ENCODE data around the gene MRAP2.

The MRAP2 gene, protein sequence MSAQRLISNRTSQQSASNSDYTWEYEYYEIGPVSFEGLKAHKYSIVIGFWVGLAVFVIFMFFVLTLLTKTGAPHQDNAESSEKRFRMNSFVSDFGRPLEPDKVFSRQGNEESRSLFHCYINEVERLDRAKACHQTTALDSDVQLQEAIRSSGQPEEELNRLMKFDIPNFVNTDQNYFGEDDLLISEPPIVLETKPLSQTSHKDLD

DNA sequence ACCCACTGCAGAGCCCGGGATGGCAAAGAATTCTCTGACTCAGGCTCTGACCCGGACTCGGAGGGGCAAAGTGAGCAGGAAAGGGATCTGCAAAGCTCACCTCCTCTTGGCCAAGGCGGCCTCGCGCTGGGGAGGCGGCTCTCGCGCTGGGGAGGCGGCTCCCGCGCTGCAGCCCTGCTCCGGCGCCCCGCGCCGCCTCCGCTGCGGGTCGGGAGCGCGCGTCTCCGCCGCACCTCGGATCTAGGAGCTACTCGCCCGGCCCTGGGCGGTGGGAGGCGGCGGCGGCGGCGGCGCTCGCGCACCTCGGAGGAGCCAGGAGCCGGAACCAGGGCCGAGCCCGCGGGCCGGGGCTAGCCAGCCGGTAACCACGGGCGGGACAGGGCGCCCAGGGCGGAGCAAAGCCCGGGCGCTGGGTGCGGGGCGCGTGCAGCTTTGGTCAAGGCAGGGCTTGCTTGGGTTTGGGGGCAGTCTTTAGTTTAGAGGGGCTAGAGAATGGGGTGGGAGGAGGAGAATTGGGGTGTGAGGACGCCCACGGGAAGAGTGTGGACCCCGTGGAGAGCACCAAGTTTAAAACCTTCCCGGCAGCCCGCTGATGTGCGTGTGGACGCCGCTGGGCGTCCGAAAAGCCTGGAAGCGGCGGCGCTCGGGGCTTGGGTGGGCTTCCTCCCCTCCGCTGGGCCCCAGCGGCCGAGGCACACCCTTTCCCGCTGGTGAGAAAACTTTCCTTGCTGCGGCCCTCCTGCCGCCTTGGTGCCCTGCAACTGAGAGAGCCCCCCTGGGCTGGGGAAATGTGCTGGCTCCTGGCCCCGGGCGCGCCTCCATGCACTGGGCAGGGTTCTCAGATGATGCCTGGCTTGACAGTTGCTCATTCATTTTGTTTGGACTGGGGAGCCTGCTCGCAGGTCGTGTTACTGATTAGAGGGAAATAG, at the start of gene MRAP2:
Gene MRAP2 (plus strand): TSS at position 250 of the 929 bp plus-strand sequence. CDS start 21,547 bp downstream, outside the sequence.
- DNase-seq (ENCODE audit: low spot score) = peak; percentile 7

DNA sequence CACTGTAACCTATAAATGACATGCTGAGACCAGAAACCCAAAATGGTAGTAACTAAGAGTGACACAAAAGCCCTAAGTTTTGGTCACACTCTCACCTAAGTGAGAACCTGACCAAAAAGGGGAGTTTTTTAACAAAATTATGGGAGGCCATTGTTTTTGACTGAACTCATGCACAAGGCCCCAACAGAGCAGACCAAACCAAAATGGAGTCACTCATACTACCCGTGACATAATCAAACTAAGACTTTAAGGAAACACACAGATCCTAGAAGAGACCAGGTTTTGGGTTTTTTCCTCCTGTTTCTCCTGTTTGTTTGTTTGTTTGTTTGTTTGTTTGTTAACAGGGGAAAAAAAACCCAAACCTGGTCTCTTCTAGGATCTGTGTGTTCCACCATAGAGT, 49.2 kb upstream of the MRAP2 start:
- no peak for DNase-seq (ENCODE audit: low spot score)

DNA sequence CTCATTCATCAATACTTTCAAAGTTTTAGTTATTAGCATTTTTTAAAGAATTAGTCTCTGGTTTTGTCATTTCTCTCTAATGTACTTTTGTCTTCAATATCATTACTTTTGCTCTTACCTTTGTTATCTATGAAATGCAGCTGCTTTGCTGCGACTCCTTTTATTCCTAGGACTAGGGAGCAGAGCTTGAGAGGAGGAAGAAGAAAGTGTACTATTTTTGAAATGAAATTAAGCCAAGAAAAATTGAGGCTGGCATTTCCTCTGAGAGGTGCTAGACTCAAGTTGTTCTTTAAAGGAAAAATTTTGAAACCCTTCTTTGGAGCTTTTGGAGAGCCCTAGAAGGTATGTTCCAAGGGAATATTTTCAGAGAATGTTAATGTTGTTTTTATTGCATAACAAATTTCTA, 48.3 kb upstream of the MRAP2 start:
- no peak for DNase-seq (ENCODE audit: low spot score)

DNA sequence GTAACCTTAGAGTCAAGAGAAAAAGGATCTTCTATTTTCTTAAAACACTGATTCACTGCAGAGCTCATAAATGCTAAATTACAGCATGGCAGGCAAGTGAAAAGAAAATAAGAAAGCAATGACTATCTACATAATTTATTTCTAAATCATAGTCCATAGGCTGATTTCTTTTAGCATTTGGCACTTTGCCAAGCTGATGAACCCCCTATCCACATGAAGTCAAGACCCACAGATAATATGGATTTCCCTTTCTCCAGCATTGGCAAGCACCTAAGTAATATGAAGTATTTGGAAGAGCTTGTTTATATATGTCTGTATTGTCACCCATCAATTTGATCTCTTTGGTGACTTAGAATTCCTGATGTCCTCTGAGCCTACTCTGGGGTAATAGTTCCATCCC, 47.9 kb upstream of the MRAP2 start:
- no peak for DNase-seq (ENCODE audit: low spot score)

DNA sequence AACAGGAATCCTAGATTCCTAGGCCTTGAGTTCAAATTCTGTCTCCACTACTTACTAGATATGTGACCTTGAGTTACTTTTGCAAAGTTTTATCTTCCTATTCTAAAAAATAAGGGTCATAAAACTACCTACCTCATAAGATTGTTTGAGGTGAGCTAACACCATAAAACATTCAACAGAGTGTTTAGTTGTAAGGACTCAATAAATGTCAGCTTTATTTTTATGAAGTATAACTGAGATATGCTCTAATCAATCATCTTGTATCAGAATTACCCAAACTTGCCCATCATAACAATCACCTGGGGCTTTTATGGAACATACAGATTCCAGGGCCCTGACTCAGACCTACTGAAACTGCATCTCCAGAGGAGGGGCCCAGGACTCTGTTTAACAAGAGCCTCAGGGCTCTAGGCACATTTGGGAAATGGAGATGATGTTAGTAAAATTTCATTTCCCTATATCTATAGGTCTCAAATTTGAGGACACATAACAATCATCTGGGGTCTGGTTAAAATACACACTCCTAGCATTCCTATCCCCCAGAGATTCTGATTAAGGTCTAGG, 35.5 kb upstream of the MRAP2 start:
- DNase-seq (ENCODE audit: low spot score) = no peak

DNA sequence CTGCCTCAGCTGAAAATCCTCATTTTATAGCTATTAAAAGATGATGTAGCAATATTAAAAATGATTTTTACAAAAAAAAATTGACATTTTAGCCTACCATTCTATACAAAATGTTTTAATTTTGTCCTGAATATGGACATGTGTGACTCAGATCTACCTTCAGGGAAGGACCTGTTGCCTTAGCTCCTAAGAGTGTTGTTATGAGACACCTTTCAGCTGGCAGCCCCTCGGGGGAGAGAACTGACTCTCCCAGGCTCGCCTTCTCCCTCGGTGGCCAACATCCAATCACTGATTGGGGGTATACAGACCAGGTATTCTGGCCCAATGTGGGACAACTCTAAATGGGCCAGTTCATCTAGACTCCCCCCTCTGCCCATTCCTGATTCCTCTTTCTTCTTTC, 32.5 kb upstream of the MRAP2 start:
- no peak for DNase-seq (ENCODE audit: low spot score)

DNA sequence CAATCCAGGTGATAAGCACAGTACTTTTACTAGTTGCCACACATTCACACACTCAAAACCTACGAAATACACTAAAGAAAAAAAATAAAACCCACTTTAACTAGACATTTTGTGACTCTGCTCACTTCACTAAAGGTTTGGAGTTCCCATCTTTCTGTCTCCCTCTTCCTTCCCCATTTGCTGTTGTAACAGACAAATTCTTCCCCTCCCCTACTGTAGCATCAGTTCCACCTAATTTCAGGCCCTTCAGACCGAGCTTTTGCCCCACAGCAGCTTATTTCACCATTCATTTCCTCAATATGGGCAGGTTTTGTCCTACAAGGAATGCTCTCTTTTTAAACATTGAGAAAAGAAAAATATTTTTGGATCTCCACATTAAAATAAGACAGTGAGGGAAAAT, 31.3 kb upstream of the MRAP2 start:
- DNase-seq (ENCODE audit: low spot score) = no peak

DNA sequence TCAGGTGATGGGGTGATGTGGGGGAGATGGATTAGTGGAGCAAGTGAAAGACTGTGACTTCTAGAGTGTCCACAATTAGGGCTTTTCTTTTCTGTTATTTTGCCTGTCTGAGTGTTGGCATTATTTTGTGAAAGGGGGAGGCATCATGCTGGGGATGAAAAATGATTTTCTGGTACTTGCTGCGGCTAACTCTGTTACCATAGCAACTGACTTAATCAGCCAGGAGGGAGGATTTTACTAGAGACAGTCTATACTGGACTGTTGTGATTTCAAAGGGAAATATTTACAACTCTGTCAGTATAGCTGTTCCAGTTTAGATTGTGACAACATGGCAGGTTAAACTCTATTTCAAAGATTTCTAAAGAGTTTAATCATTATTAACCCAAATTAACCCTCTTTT, 30.4 kb upstream of the MRAP2 start:
- no peak for DNase-seq (ENCODE audit: low spot score)

DNA sequence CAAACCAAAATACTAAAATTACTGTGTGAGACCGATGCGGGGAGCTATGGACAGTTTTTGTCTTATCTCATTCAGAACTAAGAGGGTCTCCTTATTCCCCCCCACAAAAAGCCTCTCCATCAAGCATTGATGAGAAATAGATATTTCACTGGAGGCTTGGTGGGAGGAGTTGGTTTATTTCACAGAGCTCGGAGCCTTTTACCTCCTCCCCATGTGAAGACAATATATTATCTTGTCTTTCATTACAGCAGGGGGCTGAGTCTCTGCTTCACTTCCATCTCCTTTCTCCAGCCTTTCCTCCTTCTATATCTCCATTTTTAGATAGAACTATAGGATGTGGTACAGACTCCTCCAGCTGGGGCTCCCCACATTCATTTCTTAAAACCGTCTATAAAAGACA, 29.9 kb upstream of the MRAP2 start:
- no peak for DNase-seq (ENCODE audit: low spot score)

DNA sequence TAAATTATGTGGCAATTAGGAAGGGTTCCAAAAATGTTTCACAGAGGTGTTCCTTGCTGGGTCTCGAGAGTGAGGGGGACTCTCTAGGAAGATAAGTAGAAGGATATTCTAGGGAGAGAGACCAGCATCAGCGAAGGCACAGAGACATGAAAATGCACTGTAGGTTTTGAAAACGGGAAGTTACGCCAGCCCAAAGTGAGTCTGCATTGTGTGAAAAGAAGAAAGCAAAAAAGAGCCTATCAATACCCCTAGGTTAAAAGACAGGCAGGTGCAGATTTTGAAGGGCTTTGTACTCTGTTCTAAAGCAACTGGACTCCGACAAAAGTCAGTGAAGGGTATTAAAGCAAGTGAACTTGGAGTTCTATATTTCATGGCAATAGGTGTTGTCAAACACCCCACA, 25.7 kb upstream of the MRAP2 start:
- no peak for DNase-seq (ENCODE audit: low spot score)

DNA sequence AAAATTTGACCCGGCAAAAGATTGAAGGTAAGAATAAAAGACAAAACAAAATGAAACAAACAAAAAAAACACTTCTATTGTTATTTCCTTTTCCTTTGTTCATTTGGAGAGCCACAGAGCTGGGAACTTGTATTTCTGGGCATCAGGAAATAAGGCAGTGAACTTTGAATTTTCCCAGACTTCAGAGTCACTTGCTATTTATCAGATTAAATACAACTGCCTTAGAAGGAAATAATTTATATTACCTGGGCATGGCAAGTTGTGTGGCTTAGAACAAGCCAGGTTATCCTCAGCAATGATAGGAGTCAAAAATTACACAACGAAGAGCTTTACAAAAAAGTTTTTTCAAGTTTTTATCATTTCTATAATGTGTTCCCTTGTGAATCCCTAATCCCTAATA, 20.2 kb upstream of the MRAP2 start:
- no peak for DNase-seq (ENCODE audit: low spot score)

DNA sequence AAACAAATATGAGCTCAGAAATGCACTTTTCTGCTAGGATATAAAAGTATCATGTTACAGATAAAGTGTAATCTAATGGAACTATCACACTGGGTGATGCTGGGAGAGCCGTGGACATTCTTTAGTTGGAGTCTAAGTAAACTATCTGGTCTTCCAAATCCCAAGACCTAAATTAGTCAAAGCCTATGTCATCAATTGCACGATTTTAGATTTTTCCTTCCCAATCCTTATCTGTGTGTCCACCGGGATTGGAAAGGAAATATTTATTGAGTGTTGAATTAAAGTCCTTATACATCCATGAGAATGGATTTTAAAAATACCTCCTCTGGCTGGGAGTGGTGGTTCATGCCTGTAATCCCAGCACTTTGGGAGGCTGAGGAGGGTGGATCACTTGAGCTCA, 19.6 kb upstream of the MRAP2 start:
- DNase-seq (ENCODE audit: low spot score) = no peak

DNA sequence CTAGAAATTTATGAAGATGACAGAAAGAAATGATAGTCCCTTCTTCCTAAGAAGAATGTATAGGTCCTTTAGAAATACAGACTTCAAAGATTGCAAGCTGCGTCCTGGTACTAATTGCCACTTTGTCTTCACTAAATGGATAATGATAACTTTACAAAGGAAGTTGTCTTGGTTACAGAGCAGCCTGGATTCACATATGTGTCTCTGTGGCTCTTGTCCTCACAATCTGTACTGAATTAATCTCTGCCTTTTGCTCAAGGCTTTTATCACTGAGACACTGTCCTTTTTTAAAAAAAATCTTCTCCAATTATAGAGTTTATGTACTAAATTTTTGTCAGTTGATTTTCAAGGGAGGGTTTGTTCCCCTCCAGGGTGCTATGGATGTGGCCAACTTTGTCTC, 17.5 kb upstream of the MRAP2 start:
- DNase-seq (ENCODE audit: low spot score) = no peak

DNA sequence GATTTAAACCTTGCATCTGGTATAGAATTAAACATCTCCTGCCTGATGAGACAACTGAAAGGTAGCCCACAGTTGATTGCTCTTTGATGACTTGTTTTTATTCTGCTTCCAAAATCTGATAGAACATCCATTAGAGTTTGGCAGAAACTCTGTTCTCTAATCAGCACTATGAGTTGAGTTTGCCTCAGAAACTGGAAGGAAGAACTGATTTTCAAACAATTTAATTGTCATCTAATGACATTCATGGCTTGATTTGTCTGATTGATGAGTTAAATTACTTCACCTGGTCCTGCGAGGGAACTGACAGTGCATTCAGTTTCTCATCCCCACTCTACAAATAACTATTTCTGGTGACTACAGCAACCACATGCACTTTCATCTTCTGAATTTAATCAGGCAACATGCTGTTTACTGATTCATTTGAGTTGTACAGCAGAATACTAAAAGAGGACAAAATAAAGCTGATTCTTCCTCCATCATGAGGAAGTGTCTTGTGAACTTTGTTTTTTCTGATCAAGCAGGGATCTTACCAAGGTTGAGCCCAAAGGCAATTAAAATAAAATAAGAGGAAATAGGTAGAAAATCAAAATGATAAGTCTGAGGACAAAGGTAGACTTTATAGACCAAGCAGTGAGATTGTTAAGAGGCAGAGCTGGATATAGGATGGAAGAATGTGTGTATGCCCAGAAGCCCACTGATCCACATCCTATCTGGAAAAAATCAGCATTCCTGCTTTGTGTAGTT, 15.7 kb upstream of the MRAP2 start:
- DNase-seq (ENCODE audit: low spot score) = no peak

DNA sequence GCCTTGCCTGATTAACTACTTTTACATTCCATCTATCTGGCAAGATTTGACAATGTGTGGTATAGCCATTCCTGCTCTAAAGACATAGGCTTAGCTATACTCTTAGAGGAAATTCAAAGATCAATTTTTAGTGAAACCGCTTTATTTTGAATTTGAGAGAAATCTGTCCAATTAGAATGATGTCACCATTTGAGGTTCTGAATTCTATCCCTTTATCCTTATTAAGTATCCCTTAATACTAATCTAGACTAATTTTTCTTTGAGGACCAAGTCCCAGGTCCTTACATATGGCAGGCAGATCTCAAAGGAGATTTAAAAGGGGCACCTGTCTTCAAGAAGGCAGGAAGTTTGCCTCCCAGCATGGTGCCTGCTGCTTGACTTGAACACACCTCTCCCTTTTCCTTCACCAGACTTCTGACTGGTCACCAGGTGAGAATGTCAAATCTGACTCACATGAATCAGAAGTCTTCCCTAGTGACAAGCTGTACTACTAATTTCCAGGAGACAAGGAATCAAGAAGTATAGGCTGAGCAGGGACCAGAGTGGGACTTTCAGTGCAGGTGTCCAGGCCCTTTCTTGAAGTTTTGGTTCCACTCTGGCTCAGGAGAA, 15.0 kb upstream of the MRAP2 start:
- no peak for DNase-seq (ENCODE audit: low spot score)

DNA sequence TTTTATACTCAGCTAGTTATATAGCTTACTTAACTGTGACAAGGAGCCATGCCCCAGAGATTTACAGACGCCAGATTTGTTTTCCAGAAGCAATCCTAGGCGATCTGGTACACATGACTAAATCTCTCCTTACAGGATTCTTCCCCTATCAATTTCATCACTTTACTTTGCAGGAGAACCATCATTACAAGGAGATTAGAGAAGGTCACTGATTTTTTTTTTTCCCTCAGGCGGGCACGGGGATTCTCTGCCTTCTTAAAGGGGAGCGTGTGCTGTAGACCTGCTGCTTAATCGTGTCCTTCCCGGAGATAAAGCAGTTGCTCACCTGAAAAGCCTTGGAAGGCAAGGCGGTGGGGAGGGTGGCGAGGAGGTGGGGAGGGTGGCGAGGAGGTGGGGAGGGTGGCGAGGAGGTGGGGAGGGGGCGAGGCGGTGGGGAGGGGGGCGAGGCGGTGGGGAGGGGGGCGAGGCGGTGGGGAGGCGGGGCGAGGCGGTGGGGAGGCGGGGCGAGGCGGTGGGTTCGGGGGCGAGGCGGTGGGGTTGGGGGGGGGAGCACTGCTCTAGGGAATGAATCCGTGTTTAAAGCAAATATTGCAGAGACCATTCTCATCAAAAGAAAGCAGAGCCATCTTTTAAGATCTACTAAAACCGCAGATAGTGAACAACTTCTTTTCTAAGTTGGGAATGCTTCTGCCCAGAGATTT, 14.3 kb upstream of the MRAP2 start:
- DNase-seq (ENCODE audit: low spot score) = no peak

DNA sequence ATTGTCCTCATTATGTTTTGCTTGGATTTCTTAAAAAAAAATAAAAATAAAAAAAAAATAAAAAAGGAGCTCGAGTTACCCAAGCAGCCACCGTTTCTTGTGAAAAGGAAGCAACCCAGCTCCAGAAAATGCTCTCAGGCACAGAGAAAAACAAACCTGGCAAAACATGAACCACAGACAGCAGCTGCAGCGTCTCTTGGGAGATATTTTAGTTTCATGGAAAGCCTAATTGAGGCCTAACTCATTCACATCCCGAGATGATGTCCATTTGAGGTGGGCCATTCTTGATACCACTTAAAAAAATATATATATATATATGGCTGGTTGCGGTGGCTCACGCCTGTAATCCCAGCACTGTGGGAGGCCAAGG, 13.7 kb upstream of the MRAP2 start:
- DNase-seq (ENCODE audit: low spot score) = no peak

DNA sequence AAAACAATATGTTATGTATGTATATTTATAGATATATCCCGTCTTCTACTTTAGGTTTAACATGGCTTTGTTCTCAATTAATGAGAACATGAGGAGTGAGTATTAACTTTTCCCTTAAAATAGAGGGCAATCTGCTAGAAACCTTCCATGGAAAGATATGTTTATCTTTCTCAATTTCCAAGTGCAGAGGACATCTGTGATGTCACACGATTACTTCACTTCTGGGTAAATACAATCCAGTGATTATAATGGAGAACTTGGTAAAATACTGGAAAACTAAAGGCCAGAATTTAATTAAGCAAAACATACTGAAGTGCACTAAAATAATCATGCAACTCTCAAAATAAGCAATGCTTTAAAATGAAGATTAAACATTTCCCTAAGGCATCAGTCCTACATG, 11.9 kb upstream of the MRAP2 start:
- no peak for DNase-seq (ENCODE audit: low spot score)

DNA sequence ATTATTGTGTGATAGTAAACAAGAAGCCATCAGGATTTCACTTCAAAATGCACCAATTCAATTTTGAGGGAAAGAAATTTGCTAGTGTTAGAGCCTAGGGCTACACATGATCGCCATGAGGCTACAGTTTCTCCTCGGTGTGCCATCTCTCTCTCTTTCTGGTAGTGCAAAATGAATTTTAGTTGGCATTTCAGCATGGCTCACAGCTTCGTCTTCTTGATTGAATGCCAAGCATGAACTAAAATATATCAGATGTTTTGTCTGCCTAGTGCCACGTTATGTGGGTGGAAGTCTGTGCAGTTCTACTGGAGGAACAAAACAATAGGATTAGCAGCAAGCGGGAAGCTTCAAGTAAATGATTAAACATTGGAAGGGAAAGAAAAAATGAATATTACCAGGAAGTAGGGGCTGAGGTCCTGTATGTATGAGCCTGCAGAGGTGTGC, 6.8 kb upstream of the MRAP2 start:
- DNase-seq (ENCODE audit: low spot score) = no peak

DNA sequence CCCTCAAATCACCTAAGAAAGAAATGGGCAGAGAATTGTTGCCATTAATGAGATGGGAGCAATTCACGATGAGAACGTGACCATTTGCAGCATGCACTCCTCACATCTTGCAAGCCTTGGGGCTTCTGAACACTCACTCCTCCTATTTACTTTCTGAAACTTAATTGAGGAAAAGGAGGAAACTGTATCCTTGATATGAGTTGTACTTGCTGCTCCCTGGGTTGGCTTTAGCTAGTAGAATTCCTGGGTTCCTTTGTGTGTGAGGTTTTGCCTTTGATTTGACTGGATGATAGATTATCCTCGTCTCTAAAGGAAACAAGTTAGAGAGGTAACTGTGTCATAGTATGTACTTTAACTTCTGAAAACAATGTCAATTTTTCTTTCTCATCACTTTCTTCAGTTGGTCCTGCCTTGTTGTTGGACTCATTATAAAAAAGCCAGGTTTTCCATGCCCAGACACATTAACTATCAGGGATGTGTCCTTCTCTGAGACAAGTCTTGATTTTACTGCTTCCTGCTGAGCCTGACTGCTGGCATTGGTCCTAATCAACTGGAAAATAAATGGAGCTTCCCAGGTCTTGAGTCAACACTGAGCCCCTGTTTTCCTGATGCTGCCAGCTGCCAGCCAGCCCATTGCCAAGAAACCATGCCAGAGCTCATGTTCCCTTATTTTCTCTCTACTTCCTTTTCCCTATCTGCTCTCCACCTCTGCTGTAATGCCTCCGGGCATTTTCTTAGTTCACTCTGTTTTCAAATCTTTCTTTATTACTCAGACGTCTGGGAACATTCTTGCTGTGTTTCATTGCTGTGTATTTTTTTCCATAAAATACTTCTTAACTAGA, 6.0 kb upstream of the MRAP2 start:
- DNase-seq (ENCODE audit: low spot score) = no peak

DNA sequence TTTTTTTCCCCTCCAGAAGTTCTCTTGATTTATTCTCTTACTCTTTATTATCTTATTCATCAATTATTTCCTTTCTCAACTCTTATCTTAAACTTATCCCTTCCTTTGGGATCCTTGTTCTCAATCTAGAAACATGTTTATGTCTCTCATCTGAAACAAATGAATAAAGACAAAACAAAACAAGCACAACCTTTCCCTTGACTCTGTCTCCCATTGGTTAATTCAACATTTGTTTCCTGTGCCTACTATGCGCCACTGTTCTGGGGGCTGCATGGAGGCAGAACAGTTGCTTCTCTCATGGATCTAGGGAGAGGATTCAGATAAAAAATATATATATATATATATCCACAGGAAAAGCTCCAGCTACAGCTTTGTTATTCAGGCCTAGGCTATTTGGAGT, 5.2 kb upstream of the MRAP2 start:
- DNase-seq (ENCODE audit: low spot score) = no peak
